Renal cortex interstitium (tissue), 11 donors: ENCODE results near the gene GABRB1. TPM values are rescaled to one million over a fixed set of nuclear protein-coding genes. Genes with fewer than 3 reads are reported as not detected.
"Not testable (repeated sequence)": the region's sequence is repeated elsewhere in the genome, so short reads cannot be mapped to it uniquely, and the experiment has no call there.

Source experiments
- DNase-seq, 11 donors: peaks; one replicate each; pipeline ENCODE4 v3.0.0-alpha.2; 2013; ENCODE audit warnings: low read depth in 9 of 11, low spot score in 4 of 11; ENCODE audit errors: extremely low read depth in 1 of 11
- polyA plus RNA-seq, 3 donors: library from polyadenylated mRNA; unstranded; fragments of 120-200 nt; gene quantifications; one replicate each; pipeline ENCODE4 v1.2.1, GENCODE V29; 2013; ENCODE audit not compliant: insufficient read length in 3 of 3

The GABRB1 gene
- polyA plus RNA-seq, 3 donors = 0.36 to 0.85 (median 0.67) TPM

- no peak for DNase-seq
Measured at GRCh38 chr4:47239649-47240048, 208.3 kb downstream of the GABRB1 start.

DNA sequence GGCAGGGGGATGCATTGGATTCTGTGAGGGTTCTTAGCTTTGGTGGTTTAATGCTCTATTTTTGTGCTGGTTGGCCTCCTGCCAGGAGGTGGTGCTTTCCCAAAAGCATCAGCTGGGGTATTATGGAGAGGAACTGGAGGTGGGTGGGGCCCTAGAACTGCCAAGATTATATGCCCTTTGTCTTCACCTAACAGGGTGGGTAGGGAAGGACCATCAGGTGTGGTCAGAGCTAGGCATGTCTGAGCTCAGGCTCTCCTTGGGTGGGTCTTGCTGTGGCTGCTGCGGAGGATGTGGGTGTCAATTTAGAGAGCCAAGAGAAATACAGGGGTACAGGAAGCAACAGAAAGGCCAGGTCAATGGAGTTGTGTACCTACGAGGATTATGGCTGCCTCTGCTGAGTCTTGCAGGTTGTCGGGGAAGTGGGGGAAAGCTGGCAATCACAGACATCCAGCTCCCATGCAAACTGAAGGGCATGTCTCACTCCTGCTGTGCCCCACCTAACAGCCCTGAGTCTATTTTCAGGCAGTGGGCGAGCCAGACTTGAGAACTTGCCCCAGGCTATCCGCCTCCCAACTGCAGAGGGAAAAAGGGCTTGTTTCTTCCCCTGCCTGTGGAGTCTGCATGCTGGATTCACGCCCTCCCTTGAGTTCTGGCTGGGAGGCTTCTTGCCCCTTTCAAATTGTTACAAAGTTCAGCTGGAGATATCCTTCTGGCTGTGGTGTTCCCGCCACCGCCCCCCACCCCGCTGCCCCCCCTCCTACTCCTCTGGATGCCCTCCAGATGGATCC lies 220.2 kb downstream of the GABRB1 start:
- no peak for DNase-seq

DNA sequence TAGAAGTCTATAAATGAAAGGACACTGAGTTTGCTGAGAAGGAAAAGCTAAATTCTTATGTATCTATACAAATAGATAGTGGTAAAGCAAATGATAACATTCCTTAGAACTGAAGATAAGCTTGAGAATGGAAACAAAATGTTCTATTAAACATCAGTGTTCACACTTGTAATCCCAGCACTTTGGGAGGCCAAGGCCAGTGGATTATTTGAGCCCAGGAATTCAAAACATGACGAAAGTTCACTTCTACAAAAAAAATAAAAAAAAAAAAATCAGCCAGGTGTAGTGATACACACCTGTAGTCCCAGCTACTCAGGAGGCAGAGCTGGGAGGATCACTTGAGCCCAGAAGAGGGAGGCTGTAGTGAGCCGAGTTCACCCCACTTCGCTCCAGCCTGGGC lies 232.4 kb downstream of the GABRB1 start:
- DNase-seq = no peak

DNA sequence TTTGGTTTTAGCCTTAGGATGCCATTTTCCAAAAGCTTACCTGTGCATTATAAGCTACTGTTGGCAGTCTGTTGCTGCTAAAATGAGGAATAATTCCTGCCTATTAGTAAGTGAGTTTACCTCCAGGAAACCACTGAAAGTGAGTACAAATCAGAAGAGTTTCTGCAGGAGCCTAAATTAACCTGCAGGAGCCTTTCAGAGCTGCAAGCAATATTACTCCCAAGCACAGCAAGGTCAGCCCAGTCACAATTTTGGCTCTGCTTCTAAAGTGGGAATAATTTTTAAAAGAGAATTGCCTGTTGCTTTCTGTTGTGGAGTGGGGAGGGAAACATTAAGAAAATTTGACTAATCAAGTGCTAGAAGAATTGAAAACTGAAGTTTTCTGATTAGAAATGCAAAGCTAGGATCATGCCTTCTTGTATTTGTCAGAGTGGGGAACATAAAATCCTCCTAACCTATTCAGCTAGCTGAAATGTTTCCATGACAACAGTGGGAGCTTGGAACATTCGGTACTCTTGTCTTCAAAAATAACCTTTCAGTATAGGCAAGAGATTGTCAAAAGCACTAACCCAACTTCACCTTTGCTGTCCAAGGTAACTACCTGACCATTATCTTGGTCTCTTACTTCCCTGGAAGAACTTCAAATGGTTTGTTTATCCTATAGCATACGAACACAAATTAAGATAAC lies 239.0 kb downstream of the GABRB1 start:
- no peak for DNase-seq

- DNase-seq = no peak
Measured at GRCh38 chr4:47271291-47271690, 239.9 kb downstream of the GABRB1 start.

GRCh38 chr4:47274901-47275300 lies 243.5 kb downstream of the GABRB1 start:
- DNase-seq = no peak

GRCh38 chr4:47275595-47275994 lies 244.2 kb downstream of the GABRB1 start:
- no peak for DNase-seq

DNA sequence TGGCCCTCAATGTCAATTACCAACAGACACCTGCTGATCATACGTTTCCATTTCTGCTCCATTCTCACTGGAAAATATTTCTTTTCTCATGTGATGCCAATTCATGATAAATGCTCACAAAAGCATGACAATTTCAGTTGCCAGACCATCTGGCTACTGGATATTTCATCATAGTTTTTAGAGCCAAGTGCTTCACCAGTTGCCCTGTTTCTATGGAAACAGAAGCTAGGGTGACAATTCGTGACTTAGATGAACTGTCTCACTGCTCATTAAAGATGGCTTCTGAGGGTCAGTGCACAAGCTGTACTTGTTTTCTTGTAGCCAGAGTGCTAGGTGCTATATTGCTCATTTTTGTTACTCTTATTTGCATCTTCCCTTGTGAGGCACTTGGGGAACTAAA lies 247.3 kb downstream of the GABRB1 start:
- DNase-seq = no peak

DNA sequence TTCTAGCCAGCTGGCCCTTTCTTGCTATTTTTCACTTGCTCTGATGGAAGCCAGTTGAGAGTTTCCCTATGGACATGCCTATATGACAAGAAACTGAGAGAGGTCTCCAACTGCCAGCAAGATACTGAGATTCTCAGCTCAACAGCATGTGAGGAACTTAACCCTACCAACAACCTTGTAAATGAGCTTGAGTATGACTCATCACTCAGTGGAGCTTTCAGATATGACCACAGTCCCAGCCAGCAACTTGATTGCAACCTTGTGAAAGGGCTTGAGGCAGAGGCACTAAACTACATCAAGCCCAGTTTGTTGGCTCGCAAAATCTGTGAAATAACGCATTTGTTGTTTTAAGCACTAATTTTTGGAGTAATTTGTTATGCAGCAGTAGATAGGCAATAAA lies 256.4 kb downstream of the GABRB1 start:
- no peak for DNase-seq

DNA sequence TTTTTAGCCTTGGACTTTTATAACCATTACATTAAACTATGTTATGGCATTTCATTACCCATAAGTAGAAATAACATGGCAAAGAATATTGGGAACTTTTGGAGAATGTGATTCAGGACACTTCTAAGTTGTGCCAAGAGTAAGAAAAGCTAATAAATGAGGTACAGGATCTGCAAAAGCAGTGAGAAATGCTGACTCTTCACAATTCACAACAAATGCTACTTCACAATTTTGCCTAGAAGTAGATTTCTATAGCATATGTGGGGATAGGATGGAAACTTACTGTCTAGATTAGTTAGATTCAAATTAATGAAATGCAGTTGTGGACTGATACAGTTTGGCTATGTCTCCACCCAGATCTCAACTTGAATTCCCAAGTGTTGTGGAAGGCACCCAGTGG lies 258.4 kb downstream of the GABRB1 start:
- no peak for DNase-seq

DNA sequence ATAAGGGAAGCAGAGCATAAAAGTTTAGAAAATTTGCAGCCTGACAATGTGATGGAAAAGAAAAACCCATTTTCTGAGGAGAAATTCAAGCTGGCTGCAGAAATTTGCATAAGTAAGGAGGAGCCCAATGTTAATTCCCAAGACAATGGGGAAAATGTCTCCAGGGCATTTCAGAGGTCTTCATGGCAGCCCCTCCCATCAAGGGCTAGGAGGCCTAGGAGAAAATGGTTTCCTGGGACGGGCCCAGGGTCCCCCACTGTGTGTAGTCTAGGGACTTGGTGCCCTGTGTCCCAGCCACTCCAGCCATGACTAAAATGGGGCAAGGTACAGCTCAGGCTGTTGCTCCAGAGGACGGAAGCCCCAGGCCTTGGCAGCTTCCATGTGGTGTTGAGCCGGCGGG lies 259.5 kb downstream of the GABRB1 start:
- not testable (repeated sequence) for DNase-seq

DNA sequence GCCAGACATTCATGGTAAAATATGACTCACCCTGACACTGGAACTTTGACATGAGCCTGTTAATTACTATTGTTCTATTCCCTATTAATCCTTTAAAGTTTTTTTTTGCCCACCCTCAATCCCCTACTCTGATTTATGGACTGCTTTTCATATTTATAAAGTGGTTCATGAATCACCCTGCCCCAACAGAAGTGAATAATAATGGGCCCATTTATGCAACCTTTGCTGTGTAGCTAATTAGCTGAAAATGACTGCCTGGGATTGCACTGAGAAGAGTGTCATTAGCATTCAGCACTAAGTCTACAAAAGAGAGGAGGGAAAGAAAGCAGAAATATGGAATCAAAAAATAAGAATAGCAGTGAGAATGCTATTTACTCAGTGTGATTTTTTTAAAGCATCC lies 277.8 kb downstream of the GABRB1 start:
- DNase-seq = no peak

DNA sequence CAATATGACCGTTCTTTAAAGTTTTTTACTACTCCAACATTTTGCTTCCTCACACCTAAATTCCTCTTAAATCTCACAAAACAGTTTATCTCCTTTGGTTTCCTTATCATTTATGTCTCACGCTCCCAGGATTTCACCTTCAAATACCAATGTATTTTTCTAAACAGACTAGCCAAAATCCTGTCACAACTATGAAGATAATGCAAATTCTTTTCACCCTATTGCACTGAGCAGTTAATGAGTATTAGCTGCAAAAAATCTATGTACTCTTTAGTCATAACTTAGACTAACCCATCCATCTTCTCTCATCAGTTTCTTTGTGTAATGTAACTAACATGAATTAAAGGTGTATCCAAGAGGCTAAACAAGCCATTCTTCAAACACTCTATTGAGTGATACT lies 280.8 kb downstream of the GABRB1 start:
- no peak for DNase-seq

DNA sequence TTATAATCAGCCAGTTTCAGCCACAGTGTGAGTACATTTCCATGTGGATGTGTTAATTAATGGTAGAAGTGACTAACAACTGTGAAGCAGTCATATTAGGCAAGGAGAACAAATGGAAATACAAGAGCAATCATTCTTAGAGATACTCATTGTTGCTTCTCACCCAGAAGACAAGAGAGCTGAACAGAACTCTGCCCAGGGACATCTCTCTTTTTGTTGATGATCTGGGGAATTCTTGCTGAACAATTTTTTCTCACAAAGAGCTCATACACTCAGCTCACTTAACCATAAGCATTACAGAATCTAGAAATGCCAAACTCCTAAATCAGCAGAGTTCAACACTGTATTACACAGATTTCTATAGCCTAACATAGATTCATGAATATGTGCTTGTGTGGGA lies 282.0 kb downstream of the GABRB1 start:
- DNase-seq = no peak

DNA sequence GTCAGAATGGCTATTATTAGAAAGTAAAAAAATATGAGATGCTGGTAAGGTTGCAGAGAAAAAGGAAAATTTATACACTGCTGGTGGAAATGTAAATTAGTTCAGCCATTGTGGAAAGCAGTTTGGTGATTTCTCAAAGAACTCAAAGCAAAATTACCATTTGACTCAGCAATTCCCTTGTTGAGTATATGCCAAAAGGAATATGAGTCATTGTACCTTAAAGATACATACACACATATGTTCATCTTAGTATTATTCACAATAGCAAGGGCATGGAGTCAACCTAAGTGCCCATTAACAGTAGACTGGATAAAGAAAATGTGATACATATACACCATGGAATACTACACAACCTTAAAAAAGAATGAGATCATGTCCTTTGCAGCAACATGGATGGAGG lies 284.0 kb downstream of the GABRB1 start:
- no peak for DNase-seq

DNA sequence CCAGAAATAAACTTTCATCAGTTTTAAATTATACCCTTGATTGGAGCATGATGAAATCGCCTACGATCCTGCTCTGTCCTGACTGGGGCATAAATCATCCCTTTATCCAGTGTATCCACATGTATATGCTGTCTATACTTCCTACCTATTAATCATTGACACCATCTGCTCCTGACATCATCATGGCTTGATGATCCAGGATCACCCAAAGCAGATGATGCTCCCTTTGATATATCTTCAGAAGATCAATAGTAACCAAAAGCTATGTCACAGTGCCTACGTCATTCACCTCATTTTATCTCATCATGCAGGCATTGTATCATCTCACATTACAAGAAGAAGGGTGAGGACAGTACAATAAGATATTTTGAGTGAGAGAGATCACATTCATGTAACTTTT lies 294.7 kb downstream of the GABRB1 start:
- no peak for DNase-seq

- DNase-seq = no peak
Measured at GRCh38 chr4:47330866-47331265, 299.5 kb downstream of the GABRB1 start.

DNA sequence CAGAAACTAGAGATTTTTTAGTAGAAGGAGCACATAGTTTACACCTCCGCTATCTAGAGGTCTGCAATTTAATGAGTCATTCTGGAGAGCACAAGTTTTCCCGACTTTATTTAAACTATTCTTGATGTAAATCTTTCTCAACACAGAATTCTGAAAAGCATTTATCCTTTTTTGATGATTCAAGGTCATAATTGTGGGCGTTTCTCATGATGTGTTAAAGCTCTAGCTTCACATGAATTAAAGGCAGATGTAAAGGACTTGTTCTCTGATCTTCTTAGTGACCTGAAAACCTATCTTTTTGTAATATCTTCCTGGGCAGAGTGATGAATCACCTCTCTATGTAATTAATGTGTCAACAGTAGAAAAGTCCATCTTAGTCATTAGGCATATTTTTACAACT lies 303.3 kb downstream of the GABRB1 start:
- no peak for DNase-seq

DNA sequence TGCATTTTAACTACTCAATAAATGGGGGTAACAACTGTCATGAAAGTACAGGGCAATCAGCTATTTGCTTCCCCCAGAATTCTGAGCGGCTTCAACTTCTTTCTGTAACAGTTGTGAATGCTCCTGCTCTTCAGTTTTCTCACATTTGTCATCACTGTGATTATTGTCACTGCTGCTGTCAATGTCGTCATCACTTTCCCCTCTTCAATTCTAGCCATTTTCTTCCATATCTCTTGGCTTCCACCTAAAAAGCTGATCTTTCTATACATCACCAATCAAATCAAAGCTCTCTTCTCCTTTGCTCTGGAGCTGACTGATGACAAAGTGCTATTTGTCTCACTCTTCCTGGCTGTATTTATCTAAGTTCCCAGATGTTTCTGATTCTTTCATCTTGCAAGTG lies 306.5 kb downstream of the GABRB1 start:
- DNase-seq = no peak

- no peak for DNase-seq
Measured at GRCh38 chr4:47340914-47341313, 309.5 kb downstream of the GABRB1 start.

- DNase-seq = no peak
Measured at GRCh38 chr4:47342796-47343195, 311.4 kb downstream of the GABRB1 start.
